ENCODE results near the gene MYO1D.

The MYO1D gene

GRCh38 chr17:32490101-32490482 lies 386.8 kb downstream of the MYO1D start:
- no peak for DNase-seq (ENCODE audit: low read depth)

DNA sequence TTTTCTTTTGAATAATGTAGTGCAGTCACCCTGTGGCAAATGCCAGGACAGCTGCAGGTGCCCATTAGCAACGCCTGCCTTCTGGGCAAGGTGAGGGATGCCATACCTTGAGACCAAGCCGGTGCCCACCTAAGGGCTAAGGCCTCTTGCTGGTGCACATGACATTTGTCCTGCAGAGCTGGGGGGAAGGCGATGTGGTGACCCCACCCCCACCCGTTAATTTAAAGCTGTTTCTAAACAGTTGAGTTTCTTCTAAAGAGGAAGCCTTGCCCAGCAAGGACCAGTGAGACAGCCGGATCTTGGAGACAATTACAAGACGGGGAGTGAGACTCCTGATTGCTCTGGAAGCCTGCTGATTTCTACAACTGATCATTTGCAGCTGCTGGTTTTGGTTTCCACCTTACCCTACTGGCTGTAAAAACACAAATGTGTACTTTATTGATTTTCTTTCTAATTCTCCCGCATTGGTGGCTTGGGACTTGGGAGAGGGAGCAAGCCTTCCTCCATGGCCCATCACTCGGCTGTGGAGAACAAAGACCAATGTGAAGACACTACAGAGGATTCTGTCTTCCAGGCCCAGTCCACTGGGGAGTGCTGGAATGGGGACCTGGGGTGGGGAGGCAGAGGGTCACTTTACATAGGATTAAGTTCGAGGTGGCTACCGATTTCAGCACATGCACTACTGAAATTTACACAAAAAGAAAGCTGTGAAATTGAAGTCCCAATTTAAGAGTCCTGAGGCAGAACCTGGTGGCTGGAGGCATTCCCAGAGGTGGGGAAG lies 387.4 kb downstream of the MYO1D start:
- H3K4me3 ChIP-seq (ENCODE audit: low read depth, low read length): no peak overlapping the region
- DNase-seq (ENCODE audit: low read depth): no peak

More at GRCh38 chr17:32490101-32490482, 386.8 kb downstream of the MYO1D start:
- H3K4me3 ChIP-seq (ENCODE audit: low read depth, low read length): no peak overlapping the region

GRCh38 chr17:32488604-32489180 lies 388.2 kb downstream of the MYO1D start:
- DNase-seq (ENCODE audit: low read depth): no peak
- no peak overlapping the region for H3K4me3 ChIP-seq (ENCODE audit: low read depth, low read length)

DNA sequence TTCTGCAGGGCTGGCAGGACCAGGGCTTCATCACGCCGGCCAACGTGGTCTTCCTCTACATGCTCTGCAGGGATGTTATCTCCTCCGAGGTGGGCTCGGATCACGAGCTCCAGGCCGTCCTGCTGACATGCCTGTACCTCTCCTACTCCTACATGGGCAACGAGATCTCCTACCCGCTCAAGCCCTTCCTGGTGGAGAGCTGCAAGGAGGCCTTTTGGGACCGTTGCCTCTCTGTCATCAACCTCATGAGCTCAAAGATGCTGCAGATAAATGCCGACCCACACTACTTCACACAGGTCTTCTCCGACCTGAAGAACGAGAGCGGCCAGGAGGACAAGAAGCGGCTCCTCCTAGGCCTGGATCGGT lies 388.8 kb downstream of the MYO1D start:
- DNase-seq (ENCODE audit: low read depth): no peak
- peak overlapping the region; percentile 63 for H3K4me3 ChIP-seq (ENCODE audit: low read depth, low read length)

- H3K4me3 ChIP-seq (ENCODE audit: low read depth, low read length): peak overlapping the region; percentile 63
- no peak for DNase-seq (ENCODE audit: low read depth)
Observed at GRCh38 chr17:32487473-32488176, 389.3 kb downstream of the MYO1D start.

- H3K4me3 ChIP-seq (ENCODE audit: low read depth, low read length): peak within 1 kb of the TSS; percentile 63
- no peak for DNase-seq (ENCODE audit: low read depth)
Observed at GRCh38 chr17:32486701-32487472, 390.0 kb downstream of the MYO1D start, which contains the start of gene CDK5R1. CDK5R1 (plus strand) TSS chr17:32486993; CDS start chr17:32487621, 628 bp downstream.

DNA sequence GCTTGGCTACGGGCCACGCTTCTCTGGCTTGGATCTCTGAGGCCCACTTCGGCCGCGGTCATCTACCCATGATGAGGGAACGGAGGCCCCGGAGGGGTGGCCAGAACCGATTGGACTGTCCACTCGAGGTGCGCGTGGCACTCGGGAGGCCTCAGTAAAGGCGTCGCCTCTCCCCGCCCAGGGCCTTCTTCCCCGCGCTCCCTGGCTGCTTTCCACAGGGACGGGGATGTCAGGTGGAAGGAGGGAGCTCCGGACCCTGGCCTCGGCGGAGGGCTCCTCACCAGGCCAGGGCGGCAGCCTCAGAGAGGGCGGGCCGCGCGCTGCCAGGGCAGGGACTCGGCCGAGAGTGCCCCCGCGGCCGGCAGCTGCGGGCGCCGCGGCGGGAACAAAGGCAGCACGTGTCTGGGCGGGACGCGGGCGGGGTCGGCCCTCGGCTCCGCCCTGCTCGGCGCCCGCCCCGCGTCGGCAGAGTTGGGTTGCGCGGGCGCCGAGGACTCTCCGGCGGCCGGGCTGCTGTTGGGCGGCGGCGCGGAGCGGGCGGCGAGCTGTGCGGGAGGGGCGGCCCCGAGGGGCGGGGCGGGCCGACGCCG lies 390.7 kb downstream of the MYO1D start:
- no peak for DNase-seq (ENCODE audit: low read depth)
- H3K4me3 ChIP-seq (ENCODE audit: low read depth, low read length): peak overlapping the region; percentile 51

DNA sequence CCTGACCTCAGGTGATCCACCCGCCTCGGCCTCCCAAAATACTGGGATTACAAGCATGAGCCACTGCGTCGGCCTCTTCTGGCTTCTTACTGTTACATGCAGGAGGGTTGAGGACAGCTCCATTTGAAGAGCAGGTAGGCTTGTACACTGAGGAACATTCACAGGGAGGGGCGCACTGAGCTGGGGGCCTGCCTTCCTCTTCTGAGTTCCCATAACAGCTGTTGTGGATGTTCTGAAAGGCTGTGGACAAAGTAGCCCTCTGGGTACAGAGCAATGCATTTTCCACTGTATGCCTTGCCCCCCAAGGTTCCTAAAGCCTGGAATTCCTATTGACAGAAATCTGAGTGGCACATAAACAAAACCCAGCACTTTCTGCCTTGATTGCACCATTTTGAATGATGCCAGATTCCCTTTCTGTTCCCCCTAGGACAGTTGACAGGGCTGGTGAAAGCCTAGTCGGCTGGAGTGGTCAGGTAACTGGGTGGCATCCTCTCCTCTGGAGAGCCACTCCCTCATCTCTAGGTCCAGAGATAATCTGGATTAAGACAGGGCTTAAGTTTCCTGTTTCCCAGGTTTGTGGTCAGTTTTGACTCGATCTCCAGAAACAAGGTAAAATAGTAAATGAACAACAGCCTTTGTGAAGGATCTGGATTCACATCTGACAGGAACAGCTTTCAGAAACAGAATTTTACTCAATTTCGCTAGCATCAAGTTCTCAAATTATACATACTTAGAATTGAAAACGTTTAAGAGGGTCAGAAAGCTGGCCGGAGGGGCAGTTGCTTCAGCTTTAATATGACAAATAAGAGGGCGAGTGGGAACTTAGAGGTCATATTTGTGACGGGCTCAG lies 391.4 kb downstream of the MYO1D start:
- DNase-seq (ENCODE audit: low read depth): no peak
- H3K4me3 ChIP-seq (ENCODE audit: low read depth, low read length): peak overlapping the region; percentile 51

GRCh38 chr17:32484628-32485027 lies 392.3 kb downstream of the MYO1D start:
- no peak for DNase-seq (ENCODE audit: low read depth)
- H3K4me3 ChIP-seq (ENCODE audit: low read depth, low read length): no peak overlapping the region

DNA sequence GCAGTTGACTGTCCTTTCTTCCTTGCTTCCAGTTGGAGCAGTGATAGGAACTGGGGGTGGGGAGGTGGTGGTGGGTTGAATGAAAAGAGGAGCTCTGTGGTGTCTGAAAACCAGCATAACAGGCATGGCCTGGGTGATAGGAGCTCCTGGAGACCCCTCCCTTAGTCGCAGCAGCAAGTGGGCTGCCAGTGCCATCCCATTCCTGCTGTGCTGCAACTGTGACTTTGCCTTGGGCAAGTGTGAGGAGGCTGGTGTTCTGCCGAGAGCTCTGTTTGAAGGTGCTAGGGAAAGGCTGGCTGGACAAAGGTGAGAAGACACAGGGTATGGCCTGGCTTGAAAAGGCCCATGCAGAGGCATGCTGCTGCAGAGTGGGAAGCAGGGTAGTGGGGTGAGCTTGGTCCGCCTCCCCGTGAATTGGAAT lies 392.9 kb downstream of the MYO1D start:
- DNase-seq (ENCODE audit: low read depth): no peak
- H3K4me3 ChIP-seq (ENCODE audit: low read depth, low read length): no peak overlapping the region

DNA sequence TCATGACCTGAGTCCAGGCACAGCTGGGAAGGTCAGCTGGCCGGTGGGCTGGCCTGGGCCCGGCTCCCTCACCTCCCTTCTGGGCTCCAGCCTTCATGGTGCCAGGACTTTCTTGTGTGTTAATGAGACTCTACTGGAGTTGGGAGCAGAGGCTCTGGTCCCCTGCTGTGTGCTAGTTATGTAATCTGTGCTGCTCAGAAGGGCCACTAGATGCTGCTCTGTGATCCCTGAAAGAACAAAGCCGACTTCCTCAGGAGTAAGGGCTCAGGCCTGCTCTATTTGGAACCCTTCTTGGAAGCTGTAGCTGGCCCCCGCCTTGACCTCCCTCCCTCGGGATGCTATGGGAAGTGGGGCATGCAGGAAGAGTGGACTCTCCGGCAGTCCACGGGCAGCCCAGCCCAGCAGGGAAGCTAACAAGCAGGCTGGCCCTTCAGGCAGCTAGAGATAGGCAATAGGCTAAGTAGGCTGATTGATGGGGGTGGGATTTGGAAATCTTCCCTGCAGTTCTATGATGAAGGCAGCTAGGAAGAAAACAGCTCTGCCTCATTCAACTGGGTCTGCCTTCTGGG lies 393.4 kb downstream of the MYO1D start:
- H3K4me3 ChIP-seq (ENCODE audit: low read depth, low read length): no peak overlapping the region
- peak; percentile 52 for DNase-seq (ENCODE audit: low read depth)

DNA sequence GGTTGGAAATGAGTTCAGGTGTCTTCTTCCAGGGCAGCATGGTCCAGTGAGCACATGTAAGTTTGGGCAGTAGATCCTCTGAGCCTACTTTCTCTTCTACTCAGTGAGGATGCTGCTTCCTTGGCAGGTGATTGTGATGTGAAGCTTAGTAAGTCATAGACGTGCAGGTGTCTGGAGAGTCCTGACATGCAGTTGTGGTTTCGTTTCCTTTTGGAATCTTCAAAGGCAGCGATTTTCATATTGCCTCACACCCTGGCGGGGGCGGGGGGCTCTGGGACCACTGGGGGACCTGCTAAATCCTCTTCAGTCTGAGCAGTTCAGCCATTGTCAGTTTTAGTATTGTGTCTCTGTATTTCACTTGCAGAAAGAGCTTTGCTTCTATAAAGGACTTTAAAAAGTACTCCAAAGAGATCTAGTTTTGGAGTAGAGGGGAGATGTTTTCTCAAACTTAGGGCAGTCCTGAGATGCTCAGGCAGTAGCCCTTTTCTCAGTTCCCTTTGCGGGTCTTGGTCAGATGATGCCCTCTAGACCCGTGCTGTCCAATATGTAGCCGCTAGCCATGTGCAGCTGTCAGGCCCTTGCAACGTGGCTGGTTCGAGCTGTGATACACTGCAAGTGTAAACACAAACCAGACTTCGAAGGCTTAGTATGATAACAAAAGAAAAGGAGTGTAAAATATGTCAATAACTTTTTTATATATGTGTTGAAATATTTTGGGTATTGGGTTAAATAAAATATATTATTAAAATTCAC lies 394.2 kb downstream of the MYO1D start:
- no peak for DNase-seq (ENCODE audit: low read depth)
- no peak overlapping the region for H3K4me3 ChIP-seq (ENCODE audit: low read depth, low read length)

DNA sequence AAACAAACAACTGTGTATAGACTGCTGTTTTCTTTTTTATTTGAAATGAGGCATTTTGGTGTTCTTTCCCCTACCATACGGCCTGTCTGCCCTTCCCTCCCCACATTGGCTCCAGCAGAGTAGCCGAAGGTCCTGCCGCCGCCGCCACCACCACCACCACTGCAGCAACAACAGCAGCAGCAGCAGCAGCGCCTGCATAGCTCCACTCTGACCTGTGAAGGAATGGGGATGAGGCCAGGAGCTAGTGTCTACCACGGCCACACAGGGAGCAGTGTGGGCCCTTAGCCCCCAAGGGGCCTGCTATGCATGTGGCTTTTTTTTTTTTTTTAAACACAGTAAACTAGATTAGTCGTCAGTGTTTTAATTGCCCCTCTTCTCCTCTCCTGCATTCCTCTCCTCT lies 395.7 kb downstream of the MYO1D start:
- H3K4me3 ChIP-seq (ENCODE audit: low read depth, low read length): no peak overlapping the region
- DNase-seq (ENCODE audit: low read depth): no peak

DNA sequence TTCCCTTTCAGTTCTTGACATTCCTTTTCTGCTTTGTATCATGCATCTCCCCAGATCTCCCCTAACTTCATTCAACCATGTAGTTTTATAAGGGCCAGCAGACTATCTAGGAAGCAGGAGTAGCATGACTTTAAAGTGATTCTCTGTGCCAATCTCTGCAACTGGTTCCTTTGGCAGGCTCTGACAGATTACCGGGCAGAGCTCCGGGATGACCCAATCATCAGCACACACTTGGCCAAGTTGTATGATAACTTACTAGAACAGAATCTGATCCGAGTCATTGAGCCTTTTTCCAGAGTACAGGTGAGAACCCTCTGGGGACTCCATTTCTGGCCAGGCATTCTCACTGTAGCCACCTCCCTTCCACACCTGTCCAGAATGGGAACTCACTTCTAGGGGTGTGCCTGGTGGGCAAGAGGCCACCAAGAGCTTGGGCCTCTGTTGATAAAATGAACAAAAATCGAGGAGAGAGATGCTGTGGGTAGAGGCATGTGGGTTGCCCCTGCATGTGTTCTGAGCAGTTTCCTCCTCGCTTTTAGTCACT lies 397.8 kb downstream of the MYO1D start:
- H3K4me3 ChIP-seq (ENCODE audit: low read depth, low read length): no peak overlapping the region
- no peak for DNase-seq (ENCODE audit: low read depth)

GRCh38 chr17:32477220-32477619 lies 399.7 kb downstream of the MYO1D start:
- no peak overlapping the region for H3K4me3 ChIP-seq (ENCODE audit: low read depth, low read length)
- no peak for DNase-seq (ENCODE audit: low read depth)

DNA sequence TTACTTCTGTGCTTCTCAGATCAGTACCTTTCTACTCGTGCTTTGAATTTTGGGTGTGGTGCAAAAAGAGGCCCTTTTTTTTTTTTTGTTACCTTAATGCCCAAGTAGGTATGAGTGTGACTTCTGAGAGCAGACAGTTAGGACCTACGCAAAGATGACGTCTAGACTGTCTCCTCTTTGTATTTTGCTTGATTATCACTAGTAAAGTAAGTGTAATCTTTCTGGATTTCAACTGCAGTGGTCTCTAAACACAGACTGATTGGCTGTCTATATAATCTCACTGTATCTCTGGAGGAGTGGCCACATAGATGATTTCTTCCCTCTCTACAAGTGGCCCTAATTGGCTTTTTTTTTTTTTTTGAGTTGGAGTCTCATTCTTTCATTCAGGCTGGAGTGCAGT lies 401.7 kb downstream of the MYO1D start:
- DNase-seq (ENCODE audit: low read depth): no peak
- no peak overlapping the region for H3K4me3 ChIP-seq (ENCODE audit: low read depth, low read length)

DNA sequence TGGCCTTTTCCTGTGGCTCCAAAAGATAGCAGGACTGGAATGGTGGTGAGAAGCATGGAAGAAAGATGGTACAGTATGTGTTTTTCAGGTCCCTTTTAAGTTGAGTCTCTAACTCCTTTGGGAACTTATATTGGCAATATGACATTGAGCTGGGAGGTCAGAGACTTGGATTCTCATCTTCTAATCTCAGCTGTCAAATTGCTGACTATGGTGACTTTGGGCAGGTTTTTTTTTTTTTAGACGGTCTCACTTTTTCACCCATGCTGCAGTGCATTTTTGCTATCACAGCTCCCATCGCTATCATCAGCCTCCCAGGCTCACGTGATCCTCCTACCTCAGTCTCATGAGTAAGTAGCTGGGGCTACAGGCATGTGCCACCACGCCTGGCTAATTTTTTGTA lies 405.3 kb downstream of the MYO1D start:
- no peak overlapping the region for H3K4me3 ChIP-seq (ENCODE audit: low read depth, low read length)
- DNase-seq (ENCODE audit: low read depth): no peak

All from skeletal muscle cell (primary cell).